IPS-NIHi7 (cell line): ENCODE results near the gene ARHGEF37.
"Not testable (repeated sequence)": the region's sequence is repeated elsewhere in the genome, so short reads cannot be mapped to it uniquely, and the experiment has no call there.

Experiments
- DNase-seq: peaks from one replicate; pipeline ENCODE4 v3.0.0; 2012; ENCODE audit warnings: mixed read lengths; ENCODE audit errors: extremely low spot score

ARHGEF37 gene

GRCh38 chr5:149647334-149647733 is 66.0 kb downstream of the ARHGEF37 start:
- DNase-seq, result no peak

GRCh38 chr5:149648464-149649393 is 67.4 kb downstream of the ARHGEF37 start:
- DNase-seq, result not testable (repeated sequence)

GRCh38 chr5:149649730-149650129 is 68.4 kb downstream of the ARHGEF37 start:
- not testable (repeated sequence) for DNase-seq

GRCh38 chr5:149651686-149652085 is 70.4 kb downstream of the ARHGEF37 start:
- no peak for DNase-seq

GRCh38 chr5:149652697-149653096 is 71.4 kb downstream of the ARHGEF37 start:
- no peak for DNase-seq

DNA sequence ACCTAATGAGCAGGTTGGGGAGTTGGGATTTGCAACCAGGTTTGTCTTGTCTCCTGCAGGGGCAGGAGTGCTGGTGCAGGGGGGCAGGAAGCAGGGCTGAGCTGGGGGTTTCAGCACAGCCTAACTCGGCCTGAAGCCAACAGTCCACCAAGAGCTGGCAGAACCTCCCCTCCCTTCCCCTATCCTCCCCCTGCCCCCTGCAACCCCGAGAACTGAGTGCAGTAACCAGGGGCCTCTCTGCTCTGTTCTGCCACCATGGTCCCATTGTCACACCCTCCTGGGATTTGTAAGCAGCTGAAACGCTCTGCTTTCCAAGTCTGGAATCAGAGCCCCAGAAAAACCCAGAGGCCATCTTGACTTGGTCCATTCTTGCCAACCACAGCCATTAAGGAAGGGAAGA is 72.9 kb downstream of the ARHGEF37 start:
- DNase-seq, result no peak

DNA sequence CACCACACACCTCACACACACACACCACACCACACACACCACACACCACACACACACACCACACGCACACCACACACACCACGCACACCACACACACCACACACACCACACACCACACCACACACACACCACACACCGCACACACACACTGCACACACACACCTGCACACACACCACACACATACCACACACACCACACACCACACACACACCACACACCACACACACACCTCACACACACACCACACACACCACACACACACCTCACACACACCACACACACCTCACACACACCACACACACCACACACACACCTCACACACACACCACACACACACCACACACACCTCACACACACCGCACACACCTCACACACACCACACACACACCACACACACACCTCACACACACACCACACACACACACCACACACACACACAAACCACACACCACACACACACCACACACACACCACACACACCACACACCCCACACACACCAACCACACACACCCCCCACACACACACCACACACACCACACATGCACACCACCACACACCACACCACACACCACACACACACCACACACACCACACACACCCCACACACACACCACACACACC is 73.7 kb downstream of the ARHGEF37 start:
- no peak for DNase-seq

DNA sequence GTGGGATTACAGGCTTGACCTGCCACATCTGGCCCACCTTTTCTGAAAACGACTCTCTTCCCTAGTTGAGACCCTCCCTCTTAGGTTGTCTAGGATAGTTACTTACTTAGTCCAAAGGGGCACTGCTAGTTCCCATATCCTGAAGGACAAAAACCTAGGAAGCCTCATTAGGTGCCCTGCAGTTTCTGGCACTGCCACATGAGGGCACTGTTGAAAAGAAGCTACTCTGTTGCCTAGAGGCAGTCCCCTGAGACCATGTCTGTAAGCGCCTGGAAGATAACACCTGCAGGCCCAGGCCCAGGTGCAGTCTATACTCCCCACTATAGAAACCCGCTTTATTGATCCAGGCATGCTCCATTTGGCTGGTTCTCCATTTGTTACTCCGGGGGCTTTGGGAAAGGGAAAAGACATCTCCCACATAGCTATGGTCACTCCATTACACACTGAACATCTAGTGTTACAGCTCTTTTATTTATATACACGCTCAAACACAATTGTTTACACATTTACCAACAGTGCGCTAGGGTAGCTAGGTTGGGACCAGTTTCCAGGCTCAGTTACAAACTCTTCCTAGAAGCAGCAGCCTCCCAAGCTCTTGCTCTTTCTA is 75.4 kb downstream of the ARHGEF37 start:
- peak; percentile 81 for DNase-seq

GRCh38 chr5:149657324-149657723 is 76.0 kb downstream of the ARHGEF37 start:
- no peak for DNase-seq

DNA sequence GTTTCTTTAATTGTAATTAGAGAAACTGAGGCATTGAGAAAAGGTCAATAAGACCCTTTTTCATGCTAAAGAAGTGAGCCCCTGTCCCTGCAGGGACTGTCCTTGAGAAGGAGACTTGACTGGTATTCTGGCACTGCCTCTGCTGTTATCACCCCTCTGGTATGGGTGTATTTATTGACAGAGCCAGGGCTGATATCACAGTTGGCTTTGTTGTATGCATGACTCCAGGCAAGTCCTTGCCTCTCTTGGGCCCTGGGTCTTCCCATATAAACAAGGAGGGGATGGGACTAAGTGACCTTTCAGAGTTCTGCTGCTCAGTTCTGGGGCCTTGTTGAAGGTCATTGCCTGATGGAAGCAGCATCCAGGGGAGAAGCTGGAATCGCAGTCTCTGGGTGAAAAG is 77.0 kb downstream of the ARHGEF37 start:
- DNase-seq, result no peak

DNA sequence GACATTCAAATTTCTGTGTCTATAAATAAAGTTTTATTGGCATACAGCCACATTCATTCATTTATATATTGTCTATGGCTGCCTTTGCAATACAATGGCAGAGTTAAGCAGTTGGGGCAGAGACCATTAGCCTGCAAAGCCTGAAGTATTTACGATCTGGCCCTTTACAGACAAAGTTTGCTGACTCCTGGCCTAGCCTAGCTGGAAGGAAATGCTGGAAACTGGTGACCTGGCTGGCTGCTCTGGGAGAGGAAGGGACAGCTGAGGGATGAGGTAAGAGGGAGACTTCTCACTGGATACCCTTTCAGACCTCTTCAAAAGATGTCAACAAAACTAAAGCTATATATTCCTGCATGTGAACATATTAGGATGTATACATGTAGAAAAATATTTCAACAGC is 82.8 kb downstream of the ARHGEF37 start:
- no peak for DNase-seq

DNA sequence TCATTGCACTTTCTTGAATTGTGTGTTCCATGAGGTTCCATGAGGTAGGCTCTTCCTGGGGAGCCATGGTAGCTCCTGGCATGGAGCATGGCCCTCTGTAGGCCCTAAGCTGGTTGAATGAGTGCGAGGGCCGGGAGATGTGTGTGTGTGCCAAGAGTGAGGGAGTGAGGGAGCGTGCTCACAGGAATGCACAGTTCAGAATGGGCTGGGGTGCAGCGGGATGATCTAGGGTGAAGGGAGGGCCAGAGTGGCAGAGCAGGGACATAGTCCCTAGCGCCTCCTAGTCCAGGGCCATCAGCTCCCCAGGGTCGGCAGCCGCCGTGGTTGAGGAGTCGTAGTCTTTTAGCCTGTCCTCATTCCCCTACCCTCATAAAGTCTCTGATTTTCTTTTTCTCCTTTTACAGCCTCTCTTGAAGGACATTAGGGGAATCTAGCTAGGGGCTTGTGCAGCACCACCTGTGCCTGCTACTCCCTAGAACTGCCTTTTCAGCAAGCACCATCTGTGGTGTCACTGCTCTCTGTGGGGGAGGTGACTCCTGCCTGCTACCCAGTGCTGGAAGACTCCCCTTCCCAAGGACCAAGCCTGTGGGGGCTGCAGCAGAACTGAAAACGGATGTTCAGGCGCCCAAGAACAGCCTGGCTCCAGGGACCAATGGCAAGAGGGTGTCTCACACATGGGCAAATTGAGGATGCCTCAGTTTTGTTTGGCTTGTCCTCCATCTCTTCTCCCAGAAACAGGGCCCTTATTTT is 83.5 kb downstream of the ARHGEF37 start:
- no peak for DNase-seq

DNA sequence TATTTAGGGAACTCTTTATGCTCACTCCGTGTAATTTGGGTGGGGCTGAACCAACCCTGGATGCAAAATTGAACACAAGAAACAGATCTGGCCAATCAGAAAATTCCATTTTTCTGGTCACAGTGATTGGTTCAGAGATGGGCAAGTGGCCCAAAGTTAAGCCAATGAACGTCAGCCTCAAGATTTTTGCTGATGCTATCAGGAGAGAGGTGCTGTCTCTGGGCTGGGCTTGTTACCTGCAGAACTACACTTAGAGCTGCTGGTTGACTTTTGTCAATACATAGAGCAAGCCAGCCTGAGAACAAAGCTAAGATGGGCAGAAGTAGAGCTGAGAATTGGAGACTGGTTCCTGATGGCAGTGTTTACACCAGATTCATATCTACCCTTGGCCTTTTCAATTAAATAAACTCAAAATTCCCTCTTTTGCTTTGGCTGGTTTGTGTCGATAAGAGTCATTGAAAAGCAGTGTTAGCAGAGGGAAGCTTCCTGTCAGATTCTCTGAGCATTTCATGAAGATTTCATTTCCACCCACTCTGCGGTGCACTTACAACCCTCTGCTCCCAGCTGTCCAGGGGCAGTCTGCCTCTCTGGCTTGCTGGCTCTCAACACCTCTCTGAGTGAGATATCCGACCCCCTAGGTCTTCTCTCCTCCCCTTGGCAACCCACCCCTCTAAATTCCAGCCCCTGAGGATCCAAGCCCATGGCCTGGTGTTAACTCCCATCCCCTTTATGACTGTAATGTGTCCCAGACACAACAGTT is 84.3 kb downstream of the ARHGEF37 start:
- no peak for DNase-seq

GRCh38 chr5:149666212-149666852 is 85.0 kb downstream of the ARHGEF37 start:
- DNase-seq, result no peak

GRCh38 chr5:149667084-149667828 is 86.0 kb downstream of the ARHGEF37 start:
- peak; percentile 66 for DNase-seq

DNA sequence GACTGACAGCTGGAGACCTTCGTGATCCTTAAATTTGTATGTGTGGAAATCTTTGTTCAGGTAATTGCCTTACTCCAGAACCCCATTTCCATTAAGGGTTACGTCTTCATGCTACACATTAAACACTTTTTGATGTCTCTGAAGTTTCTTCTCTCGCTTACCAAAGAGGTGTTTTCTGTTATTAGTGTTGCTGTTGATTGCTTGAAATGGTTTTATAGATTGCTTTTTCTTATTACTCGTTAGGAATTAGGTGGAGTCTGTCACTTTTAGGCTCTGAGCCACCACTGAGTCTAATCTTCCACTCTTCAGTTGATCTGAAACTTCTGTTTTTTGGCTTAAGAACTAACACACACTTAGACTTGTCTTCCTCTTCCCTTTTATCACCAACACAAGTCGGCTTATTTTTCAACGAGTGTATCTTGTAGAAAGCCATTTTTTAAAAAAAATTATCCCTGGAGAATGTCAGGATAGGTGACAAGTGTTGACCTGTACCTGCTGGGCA is 86.6 kb downstream of the ARHGEF37 start:
- DNase-seq, result no peak

DNA sequence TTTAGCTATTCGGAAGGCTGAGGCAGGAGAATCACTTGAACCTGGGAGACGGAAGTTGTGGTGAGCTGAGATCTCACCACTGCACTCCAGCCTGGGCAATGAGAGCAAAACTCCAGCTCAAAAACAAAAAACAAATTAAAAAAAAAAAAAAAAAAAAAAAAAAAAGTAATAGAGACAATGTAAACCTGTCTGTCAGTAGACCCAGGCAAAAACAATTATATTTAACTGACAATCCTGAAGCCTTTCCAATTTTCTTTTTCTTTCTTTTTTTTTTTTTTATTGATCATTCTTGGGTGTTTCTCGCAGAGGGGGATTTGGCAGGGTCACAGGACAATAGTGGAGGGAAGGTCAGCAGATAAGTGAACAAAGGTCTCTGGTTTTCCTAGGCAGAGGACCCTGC is 88.0 kb downstream of the ARHGEF37 start:
- not testable (repeated sequence) for DNase-seq

DNA sequence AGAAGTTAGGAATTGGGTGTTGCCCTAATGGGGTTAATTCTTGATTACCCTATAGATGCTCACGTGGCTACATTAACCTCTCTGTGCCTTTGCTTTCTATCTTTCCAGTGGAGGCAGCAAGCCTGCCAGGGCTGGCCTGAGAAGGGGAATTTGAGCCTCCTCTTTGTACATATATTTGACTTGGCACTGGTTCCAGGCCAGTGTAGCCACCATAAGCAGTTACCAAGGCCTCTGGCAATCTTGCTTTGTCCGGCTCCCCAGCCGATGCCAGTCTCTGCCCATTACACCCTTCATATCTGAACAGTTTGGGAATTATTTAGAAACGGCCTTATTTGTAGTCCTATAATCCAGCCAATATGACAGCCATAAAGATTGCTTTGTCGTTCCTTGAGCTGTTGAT is 90.2 kb downstream of the ARHGEF37 start:
- DNase-seq, result no peak

DNA sequence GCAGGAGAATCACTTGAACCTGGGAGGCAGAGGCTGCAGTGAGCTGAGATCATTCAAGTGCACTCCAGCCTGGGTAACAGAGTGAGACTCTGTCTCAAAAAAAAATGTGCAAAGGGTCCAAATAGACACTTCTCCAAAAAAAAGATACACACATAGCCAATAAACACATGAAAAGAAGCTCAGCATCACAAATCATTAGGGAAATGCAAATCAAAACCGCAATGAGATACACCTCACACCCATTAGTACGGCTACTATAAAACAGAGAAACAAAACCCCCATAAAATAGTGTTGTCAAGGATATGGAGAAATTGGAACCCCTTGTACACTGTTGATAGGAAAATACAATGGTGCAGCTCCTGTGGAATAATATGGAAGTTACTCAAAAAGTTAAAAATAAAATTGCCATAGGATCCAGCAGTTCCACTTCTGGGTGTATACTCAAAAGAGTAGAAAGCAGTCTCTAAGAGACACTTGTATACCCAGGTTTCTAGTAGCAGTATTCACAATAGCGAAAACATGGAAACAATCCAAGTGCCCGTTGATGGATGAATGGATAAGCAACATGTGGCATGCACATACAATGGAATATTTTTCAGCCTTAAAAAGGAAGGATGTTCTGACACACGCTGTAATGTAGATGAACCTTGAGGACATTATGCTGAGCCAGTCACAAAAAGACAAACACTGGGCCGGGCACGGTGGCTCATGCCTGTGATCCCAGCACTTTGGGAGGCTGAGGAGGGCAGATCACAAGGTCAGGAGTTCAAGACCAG is 91.6 kb downstream of the ARHGEF37 start:
- no peak for DNase-seq
